K562 (cell line): ENCODE results near the gene CHSY1. TPM values are rescaled to one million over a fixed set of nuclear protein-coding genes. Genes with fewer than 3 reads are reported as not detected.

ENCODE experiments used
- ATAC-seq: fragments of 200-7000 bp; cut with Tn5 transposase; 3 replicates; pipeline ENCODE4 v1.9.1; 2020; ENCODE audit warnings: moderate library complexity
- BruUV-seq: library from RNA; stranded (reverse); fragments of 400-500 nt; replicated peaks from 2 replicates; lab custom pipeline; 2021; lab: Mats Ljungman, UMichigan
- CTCF ChIA-PET: fragments of 300-600 bp; formaldehyde crosslinking; extraction: SDS; loops from one replicate; lab custom pipeline; 2021; ENCODE audit warnings: low intra/inter-chr PET ratio; lab: Yijun Ruan, JAX
- POLR2A ChIA-PET: fragments of 300-600, 350-650 bp; sonication (Branson Sonifier 250); formaldehyde crosslinking; extraction: SDS; loops from one replicate; lab custom pipeline; 2021; ENCODE audit warnings: antibody characterized with exemption, inconsistent platforms; lab: Yijun Ruan, JAX
- DNase-seq, 4 experiments: peaks; one replicate each; pipeline versions ENCODE4 v3.0.0 to v3.0.0-alpha.2; 2011 to 2018; ENCODE audit warnings: low spot score in 3 of 4, mixed read lengths in 3 of 4; ENCODE audit errors: extremely low read depth in 1 of 4
- FAIRE-seq: peaks from 2 replicates; lab custom pipeline; 2011; peaks lifted over from hg19 to GRCh38; lab: Jason Lieb, UNC
- H2AFZ ChIP-seq: 2 replicates; pipeline ENCODE4 v1.6.0; 2011; ENCODE audit warnings: low read depth, low read length, control low read depth, inconsistent platforms
- H3K27ac ChIP-seq: fragments of 200-600 bp; 3 replicates; pipeline ENCODE4 v1.8.0; 2011; ENCODE audit warnings: low read depth, mild to moderate bottlenecking, control low read depth, inconsistent platforms, low read length, moderate library complexity, mixed read lengths; ENCODE audit errors: extremely low read depth
- H3K27me3 ChIP-seq, 2 experiments: fragments of 300-600 bp in 1 of 2; 2 replicates in 1 of 2; 3 replicates in 1 of 2; pipeline versions ENCODE4 v1.6.0 to v1.8.0; 2011; ENCODE audit warnings: inconsistent platforms in 2 of 2, low read length in 2 of 2, mild to moderate bottlenecking in 1 of 2, mixed read lengths in 1 of 2, moderate library complexity in 1 of 2; ENCODE audit not compliant: control insufficient read depth in 2 of 2, insufficient read depth in 2 of 2
- H3K36me3 ChIP-seq: fragments of 300-600 bp; 3 replicates; pipeline ENCODE4 v1.8.0; 2011; ENCODE audit warnings: mild to moderate bottlenecking, low read length, inconsistent platforms; ENCODE audit not compliant: control insufficient read depth, insufficient read depth
- H3K4me1 ChIP-seq, 2 experiments: fragments of 200-600 bp in 1 of 2; replicated peaks in 1 of 2; 2 replicates in 1 of 2; 3 replicates in 1 of 2; pipeline versions ENCODE4 v1.5.1 to v1.8.0; 2011; ENCODE audit warnings: inconsistent platforms in 2 of 2, low read length in 2 of 2, mild to moderate bottlenecking in 1 of 2, mixed read lengths in 1 of 2, moderate library complexity in 1 of 2; ENCODE audit not compliant: control insufficient read depth in 2 of 2, insufficient read depth in 2 of 2
- H3K4me2 ChIP-seq: 2 replicates; pipeline ENCODE4 v1.6.1; 2011; ENCODE audit warnings: low read length, control low read depth, inconsistent platforms, mixed read lengths; ENCODE audit not compliant: insufficient read depth
- H3K4me3 ChIP-seq: fragments of 200-600 bp; sonication (generic), shearing (Covaris generic); 2 replicates; pipeline ENCODE4 v1.5.1; 2016; ENCODE audit warnings: control low read depth, inconsistent platforms
- H3K79me2 ChIP-seq: fragments of 200-600 bp; 3 replicates; pipeline ENCODE4 v1.8.0; 2011; ENCODE audit warnings: low read length, inconsistent platforms; ENCODE audit not compliant: control insufficient read depth, insufficient read depth
- H3K9ac ChIP-seq, 2 experiments: 2 replicates each; pipeline versions ENCODE4 v1.6.0 to v1.6.1; 2011; ENCODE audit warnings: low read depth in 2 of 2, low read length in 2 of 2, control low read depth in 1 of 2, inconsistent platforms in 1 of 2, mild to moderate bottlenecking in 1 of 2, mixed read lengths in 1 of 2; ENCODE audit not compliant: insufficient read depth in 1 of 2
- H3K9me1 ChIP-seq: one replicate; pipeline ENCODE4 v1.6.0; 2011; ENCODE audit warnings: inconsistent platforms, mild to moderate bottlenecking, low read length, moderate library complexity; ENCODE audit not compliant: control insufficient read depth, insufficient read depth
- H3K9me3 ChIP-seq: replicated peaks from 2 replicates; pipeline ENCODE4 v1.5.1; 2011; ENCODE audit warnings: low read depth, low read length, inconsistent platforms; ENCODE audit not compliant: control insufficient read depth, insufficient read depth
- H4K20me1 ChIP-seq: replicated peaks from 2 replicates; pipeline ENCODE4 v1.6.1; 2011; ENCODE audit warnings: low read length, inconsistent platforms, mixed read lengths; ENCODE audit not compliant: control insufficient read depth, insufficient read depth
- ZNF282 ChIP-seq: sonication (generic); formaldehyde crosslinking; IDR thresholded peaks from 2 replicates; pipeline ENCODE4 v1.8.1; 2023; ENCODE audit warnings: missing genetic modification reagents
- WGBS: fragments of 100-300 bp; shearing (Covaris generic); methylation state at CpG from one replicate; pipeline ENCODE4 v1.1.6; 2016; ENCODE audit warnings: low coverage, mixed read lengths; ENCODE audit not compliant: insufficient coverage; ENCODE audit errors: missing lambda C conversion rate; 5-methylcytosine and 5-hydroxymethylcytosine counted together
- in situ Hi-C: fragments of 300-500 bp; cut with MboI; formaldehyde crosslinking; loops from 4 replicates; pipeline ENCODE4 v1.15.0; 2018; ENCODE audit warnings: inconsistent platforms, mixed read lengths
- intact Hi-C: fragments of 100-400 bp; cut with micrococcal nuclease; formaldehyde crosslinking; loops from 2 replicates; pipeline ENCODE4 v1.14.2; 2022
- polyA plus RNA-seq, 8 experiments: library from polyadenylated mRNA; depleted of rRNA in 4 of 8; stranded (reverse) in 5 of 8; unstranded in 3 of 8; fragments of >200 nt; fragmentation: Nextera tagmentation in 2 of 8; fragmentation: Illumina TruSeq in 1 of 8; extraction: Ambion mirVana in 2 of 8; extraction: Trizol in 1 of 8; gene quantifications; 2 replicates each; pipeline versions ENCODE4 v1.2.1 to v1.2.3, GENCODE V29; 2011 to 2014; ENCODE audit warnings: inconsistent platforms in 1 of 8, missing spikeins in 1 of 8
- total RNA-seq, 7 experiments: library from RNA; depleted of rRNA in 6 of 7; stranded (reverse); fragments of >200 nt in 6 of 7; fragmentation: Illumina TruSeq in 2 of 7; extraction: Trizol in 2 of 7; gene quantifications; 2 replicates each; pipeline versions ENCODE4 v1.2.1 to v1.2.3, GENCODE V29; 2011 to 2021; ENCODE audit warnings: low replicate concordance in 1 of 7
- TF ChIP-seq, protein P1 (sequence below): fragments of 250-450 bp; sonication (Bioruptor Pico); IDR thresholded peaks from 2 replicates; pipeline ENCODE4 v1.4.0; 2020; ENCODE audit warnings: mild to moderate bottlenecking, moderate library complexity

Gene CHSY1
- total and polyA plus RNA-seq, 9 of the 15 experiments (the other 6 are each of a cell fraction or from before 2014, with no cell fraction given) = 7.0 to 16.4 (median 13.4) TPM

DNA sequence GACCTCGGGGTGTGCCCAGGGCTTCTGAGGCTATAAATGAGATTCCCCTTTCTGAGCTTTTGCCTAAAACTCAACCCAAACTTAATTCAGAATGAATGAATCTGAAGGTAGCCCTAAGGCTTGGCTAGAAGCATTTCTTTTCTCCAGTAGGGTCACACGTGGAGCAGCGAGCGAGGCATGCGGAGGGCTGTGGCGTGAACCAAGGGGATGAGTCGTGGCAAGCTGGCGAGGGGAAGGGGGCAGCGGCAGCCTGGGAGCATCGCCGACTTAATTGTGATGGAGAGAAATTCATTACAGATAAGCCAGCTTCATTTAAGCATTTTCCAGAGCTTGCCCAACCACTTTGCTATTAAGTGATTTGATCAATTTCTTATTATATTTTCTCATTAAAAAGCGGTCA, 79.9 kb downstream of the CHSY1 start:
- Histone ChIP-seq H3K4me2 (no peak overlapping the region), H3K4me3 (no peak overlapping the region), H3K9me1 (no peaks in the 10 kb centered on the region), H3K27ac (no peak overlapping the region), H3K4me1 (peaks cover 27 to 36% of the 10 kb centered on the region in 2 experiments), H4K20me1 (no peaks in the 10 kb centered on the region), H3K27me3 (no peaks in the 10 kb centered on the region), H3K79me2 (no peaks in the 10 kb centered on the region), H3K9ac (no peak overlapping the region), H2AFZ (no peak overlapping the region), H3K36me3 (0 out of 3 replicates have a peak, but pooled peaks cover 6% of the 10 kb centered on the region), H3K9me3 (no peaks in the 10 kb centered on the region)
- intact Hi-C loops = no loop called here
- BruUV-seq = no TSS peak
- TF ChIP-seq, protein P1, sequence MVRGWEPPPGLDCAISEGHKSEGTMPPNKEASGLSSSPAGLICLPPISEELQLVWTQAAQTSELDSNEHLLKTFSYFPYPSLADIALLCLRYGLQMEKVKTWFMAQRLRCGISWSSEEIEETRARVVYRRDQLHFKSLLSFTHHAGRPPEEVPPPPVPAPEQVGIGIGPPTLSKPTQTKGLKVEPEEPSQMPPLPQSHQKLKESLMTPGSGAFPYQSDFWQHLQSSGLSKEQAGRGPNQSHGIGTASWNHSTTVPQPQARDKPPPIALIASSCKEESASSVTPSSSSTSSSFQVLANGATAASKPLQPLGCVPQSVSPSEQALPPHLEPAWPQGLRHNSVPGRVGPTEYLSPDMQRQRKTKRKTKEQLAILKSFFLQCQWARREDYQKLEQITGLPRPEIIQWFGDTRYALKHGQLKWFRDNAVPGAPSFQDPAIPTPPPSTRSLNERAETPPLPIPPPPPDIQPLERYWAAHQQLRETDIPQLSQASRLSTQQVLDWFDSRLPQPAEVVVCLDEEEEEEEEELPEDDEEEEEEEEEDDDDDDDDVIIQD (CRISPR knock-in tag) = no peak
- no peak for TF ChIP-seq ZNF282 (CRISPR knock-in tag)
- in situ Hi-C loops = no loop called here
- 75% methylated on average over 12 of the region's 12 CpGs for WGBS
- POLR2A ChIA-PET = no interaction called here
- CTCF ChIA-PET = no interaction called here
- DNase-seq = no peak
- FAIRE-seq = no peak
- ATAC-seq = no peak
